Vagina (tissue), 2 donors: ENCODE results near the gene SNX21. TPM values are rescaled to one million over a fixed set of nuclear protein-coding genes. Genes with fewer than 3 reads are reported as not detected.

ENCODE experiments used
- DNase-seq, 2 donors: peaks; one replicate each; pipeline ENCODE4 v3.0.0-alpha.2; 2017; ENCODE audit errors: extremely low spot score in 2 of 2
- H3K27ac ChIP-seq: fragments of 200-600 bp; sonication (generic); one replicate; pipeline ENCODE4 v1.5.1; 2019
- H3K27me3 ChIP-seq: fragments of 200-600 bp; sonication (generic); one replicate; pipeline ENCODE4 v1.5.1; 2019
- H3K36me3 ChIP-seq, 2 donors: fragments of 200-600 bp; sonication (generic); one replicate each; pipeline ENCODE4 v1.5.1; 2017 to 2019
- H3K4me1 ChIP-seq: fragments of 200-600 bp; sonication (generic); one replicate; pipeline ENCODE4 v1.5.1; 2019
- H3K4me3 ChIP-seq, 2 donors: fragments of 200-600 bp; sonication (generic); 1 replicate in 1 of 2; 2 replicates in 1 of 2; pipeline ENCODE4 v1.5.1; 2016 to 2019
- H3K9me3 ChIP-seq: fragments of 200-600 bp; sonication (generic); one replicate; pipeline ENCODE4 v1.5.1; 2019
- CTCF ChIP-seq, 3 experiments: fragments of 450-650 bp in 2 of 3; fragments of 200-600 bp in 1 of 3; sonication (generic) in 1 of 3; IDR thresholded peaks; one replicate each; pipeline ENCODE4 v1.5.1; 2017 to 2019; ENCODE audit warnings: antibody characterized with exemption in 3 of 3, mild to moderate bottlenecking in 2 of 3, moderate library complexity in 2 of 3
- POLR2A ChIP-seq, 2 donors: fragments of 450-650 bp; IDR thresholded peaks; one replicate each; pipeline ENCODE4 v1.6.1; 2017; ENCODE audit warnings: antibody characterized with exemption in 2 of 2, mild to moderate bottlenecking in 2 of 2, moderate library complexity in 2 of 2
- POLR2AphosphoS5 ChIP-seq, 2 donors: sonication (generic); formaldehyde crosslinking; IDR thresholded peaks; one replicate each; pipeline ENCODE4 v1.9.0; 2017; ENCODE audit warnings: antibody characterized with exemption in 2 of 2, mild to moderate bottlenecking in 2 of 2, low read depth in 1 of 2; ENCODE audit not compliant: insufficient read depth in 1 of 2
- intact Hi-C: fragments of 100-400 bp; cut with DNase I; formaldehyde crosslinking; loops from one replicate; pipeline ENCODE4 v1.15.1; 2023
- total RNA-seq: library from RNA; depleted of rRNA; stranded (reverse); fragments of >200 nt; gene quantifications from one replicate; pipeline ENCODE4 v1.2.3, GENCODE V29; 2016

Gene SNX21
- total RNA-seq, 1 donor from 2014 or later = 145 TPM

GRCh38 chr20:45860560-45861220 lies 27.1 kb downstream of the SNX21 start:
- Histone ChIP-seq H3K27ac (no peak overlapping the region), H3K36me3 (no peaks in the 10 kb centered on the region), H3K9me3 (no peaks in the 10 kb centered on the region), H3K4me3 (no peak overlapping the region), H3K27me3 (no peaks in the 10 kb centered on the region), H3K4me1 (peaks cover 22% of the 10 kb centered on the region)
- DNase-seq = no peak
- intact Hi-C loops = no loop called here
- TF ChIP-seq POLR2AphosphoS5 (IDR thresholded peaks at IDR 0.05; ENCODE audit: insufficient read depth in 1 of 2, low read depth in 1 of 2) (no peak), POLR2A (IDR thresholded peaks at IDR 0.05) (no peak), CTCF (IDR thresholded peaks at IDR 0.05) (no peak)

GRCh38 chr20:45861221-45862075 lies 27.8 kb downstream of the SNX21 start:
- TF ChIP-seq POLR2A (IDR thresholded peaks at IDR 0.05) (no peak), POLR2AphosphoS5 (IDR thresholded peaks at IDR 0.05; ENCODE audit: insufficient read depth in 1 of 2, low read depth in 1 of 2) (no peak), CTCF (IDR thresholded peaks at IDR 0.05) (no peak)
- no peaks in the 10 kb centered on the region for H3K36me3 ChIP-seq
- no peak overlapping the region for H3K27ac ChIP-seq
- intact Hi-C loops = no loop called here
- DNase-seq = no peak
- H3K27me3 ChIP-seq = no peaks in the 10 kb centered on the region
- H3K4me3 ChIP-seq = no peak overlapping the region
- no peaks in the 10 kb centered on the region for H3K9me3 ChIP-seq
- peaks cover 14% of the 10 kb centered on the region for H3K4me1 ChIP-seq

GRCh38 chr20:45863543-45864470 lies 30.2 kb downstream of the SNX21 start:
- no peak overlapping the region for H3K4me3 ChIP-seq
- H3K27me3 ChIP-seq = no peaks in the 10 kb centered on the region
- intact Hi-C loops = no loop called here
- no peak for DNase-seq
- no peak overlapping the region for H3K27ac ChIP-seq
- TF ChIP-seq CTCF (IDR thresholded peaks at IDR 0.05) (no peak), POLR2A (IDR thresholded peaks at IDR 0.05) (no peak), POLR2AphosphoS5 (IDR thresholded peaks at IDR 0.05; ENCODE audit: insufficient read depth in 1 of 2, low read depth in 1 of 2) (no peak)
- H3K4me1 ChIP-seq = no peaks in the 10 kb centered on the region
- no peaks in the 10 kb centered on the region for H3K36me3 ChIP-seq
- H3K9me3 ChIP-seq = no peaks in the 10 kb centered on the region

DNA sequence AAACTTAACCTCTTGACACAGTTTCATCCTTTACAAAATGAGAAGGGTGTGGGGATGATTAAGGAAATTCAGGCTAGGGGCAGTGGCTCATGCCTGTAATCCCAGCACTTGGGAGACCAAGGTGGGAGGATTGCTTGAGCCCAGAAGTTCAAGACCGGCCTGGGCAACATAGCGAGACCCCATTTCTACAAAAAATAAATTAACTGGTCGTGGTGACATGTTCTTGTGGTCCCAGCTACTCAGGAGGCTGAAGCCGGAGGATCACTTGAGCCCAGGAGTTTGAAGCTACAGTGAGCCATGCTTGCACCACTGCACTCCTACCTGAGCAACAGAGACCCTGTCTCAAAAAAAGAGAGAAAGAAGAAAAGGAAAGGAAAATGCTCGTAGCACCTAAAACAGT lies 32.9 kb downstream of the SNX21 start:
- H3K27me3 ChIP-seq = no peaks in the 10 kb centered on the region
- TF ChIP-seq POLR2A (IDR thresholded peaks at IDR 0.05) = no peak
- TF ChIP-seq CTCF (IDR thresholded peaks at IDR 0.05) = no peak
- TF ChIP-seq POLR2AphosphoS5 (IDR thresholded peaks at IDR 0.05; ENCODE audit: insufficient read depth in 1 of 2, low read depth in 1 of 2) = no peak
- H3K4me3 ChIP-seq = no peak overlapping the region
- H3K27ac ChIP-seq = no peak overlapping the region
- H3K9me3 ChIP-seq = no peaks in the 10 kb centered on the region
- H3K36me3 ChIP-seq = no peaks in the 10 kb centered on the region
- DNase-seq = no peak
- no peaks in the 10 kb centered on the region for H3K4me1 ChIP-seq
- intact Hi-C loops = no loop called here
